ES-I3 (cell line): Measurements from ENCODE around the gene CCDC88C.

Experiments used
- H3K36me3 ChIP-seq: 2 replicates; pipeline ENCODE4 v1.6.1; 2013; ENCODE audit warnings: mild to moderate bottlenecking, low read length, control low read depth, moderate library complexity; ENCODE audit not compliant: insufficient read depth
- H3K4me1 ChIP-seq: 2 replicates; pipeline ENCODE4 v1.6.1; 2013; ENCODE audit warnings: mild to moderate bottlenecking, control low read depth, low read length; ENCODE audit not compliant: insufficient read depth
- H3K9ac ChIP-seq: 2 replicates; pipeline ENCODE4 v1.6.1; 2013; ENCODE audit warnings: low read depth, mild to moderate bottlenecking, low read length, moderate library complexity
- H3K9me3 ChIP-seq: 2 replicates; pipeline ENCODE4 v1.6.1; 2013; ENCODE audit warnings: mild to moderate bottlenecking, low read length, moderate library complexity; ENCODE audit not compliant: control insufficient read depth, insufficient read depth

Gene CCDC88C

GRCh38 chr14:91397965-91398591 is 19.5 kb downstream of the CCDC88C start:
- Histone ChIP-seq H3K36me3 (no peaks in the 10 kb centered on the region), H3K4me1 (peaks cover 49% of the 10 kb centered on the region), H3K9ac (no peak overlapping the region), H3K9me3 (no peaks in the 10 kb centered on the region)

GRCh38 chr14:91396959-91397815 is 20.4 kb downstream of the CCDC88C start:
- no peaks in the 10 kb centered on the region for H3K36me3 ChIP-seq
- no peak overlapping the region for H3K9ac ChIP-seq
- peaks cover 53% of the 10 kb centered on the region for H3K4me1 ChIP-seq
- H3K9me3 ChIP-seq = no peaks in the 10 kb centered on the region

GRCh38 chr14:91396013-91396660 is 21.5 kb downstream of the CCDC88C start:
- no peaks in the 10 kb centered on the region for H3K36me3 ChIP-seq
- H3K4me1 ChIP-seq = peaks cover 53% of the 10 kb centered on the region
- no peaks in the 10 kb centered on the region for H3K9me3 ChIP-seq
- H3K9ac ChIP-seq = no peak overlapping the region; the same call in 1 of the 2 replicates

- Histone ChIP-seq H3K4me1 (peaks cover 50% of the 10 kb centered on the region), H3K9me3 (no peaks in the 10 kb centered on the region), H3K36me3 (no peaks in the 10 kb centered on the region), H3K9ac (no peak overlapping the region)
Observed at GRCh38 chr14:91395466-91395865, 22.2 kb downstream of the CCDC88C start.

- Histone ChIP-seq H3K4me1 (peaks cover 43% of the 10 kb centered on the region), H3K9ac (no peak overlapping the region), H3K36me3 (no peaks in the 10 kb centered on the region), H3K9me3 (no peaks in the 10 kb centered on the region)
Observed at GRCh38 chr14:91394105-91395081, 23.2 kb downstream of the CCDC88C start.

GRCh38 chr14:91392623-91393303 is 24.9 kb downstream of the CCDC88C start:
- Histone ChIP-seq H3K9ac (no peak overlapping the region), H3K9me3 (no peaks in the 10 kb centered on the region), H3K4me1 (peaks cover 40% of the 10 kb centered on the region), H3K36me3 (no peaks in the 10 kb centered on the region)

- Histone ChIP-seq H3K9ac (no peak overlapping the region), H3K36me3 (no peaks in the 10 kb centered on the region), H3K9me3 (no peaks in the 10 kb centered on the region), H3K4me1 (peaks cover 20% of the 10 kb centered on the region)
Observed at GRCh38 chr14:91390165-91390778, 27.3 kb downstream of the CCDC88C start.

GRCh38 chr14:91389150-91389549 is 28.5 kb downstream of the CCDC88C start:
- no peaks in the 10 kb centered on the region for H3K9me3 ChIP-seq
- H3K9ac ChIP-seq = no peak overlapping the region
- no peaks in the 10 kb centered on the region for H3K36me3 ChIP-seq
- H3K4me1 ChIP-seq = peaks cover 19% of the 10 kb centered on the region; the same call in 1 of the 2 replicates

- no peaks in the 10 kb centered on the region for H3K9me3 ChIP-seq
- H3K36me3 ChIP-seq = no peaks in the 10 kb centered on the region
- no peak overlapping the region for H3K9ac ChIP-seq
- H3K4me1 ChIP-seq = peaks cover 14% of the 10 kb centered on the region; the same call in 1 of the 2 replicates
Observed at GRCh38 chr14:91388551-91388975, 29.1 kb downstream of the CCDC88C start.

- Histone ChIP-seq H3K4me1 (peaks cover 8% of the 10 kb centered on the region; the same call in 1 of the 2 replicates), H3K9ac (no peak overlapping the region), H3K36me3 (no peaks in the 10 kb centered on the region), H3K9me3 (no peaks in the 10 kb centered on the region)
Observed at GRCh38 chr14:91387951-91388381, 29.7 kb downstream of the CCDC88C start.

GRCh38 chr14:91387169-91387835 is 30.3 kb downstream of the CCDC88C start:
- Histone ChIP-seq H3K9ac (no peak overlapping the region), H3K36me3 (no peaks in the 10 kb centered on the region), H3K9me3 (no peaks in the 10 kb centered on the region), H3K4me1 (peaks cover 6% of the 10 kb centered on the region; the same call in 1 of the 2 replicates)

GRCh38 chr14:91385697-91386096 is 31.9 kb downstream of the CCDC88C start:
- H3K9ac ChIP-seq = no peak overlapping the region
- H3K4me1 ChIP-seq = peaks cover 6% of the 10 kb centered on the region; the same call in 1 of the 2 replicates
- no peaks in the 10 kb centered on the region for H3K36me3 ChIP-seq
- no peaks in the 10 kb centered on the region for H3K9me3 ChIP-seq
